Muscle layer of duodenum (tissue), 2 donors: ENCODE data around the gene CCL8.

Experiments used
- H3K27ac ChIP-seq: one replicate; pipeline ENCODE4 v1.7.0; 2013; ENCODE audit warnings: mild to moderate bottlenecking, low read length
- H3K27me3 ChIP-seq: one replicate; pipeline ENCODE4 v1.7.0; 2013; ENCODE audit warnings: low read depth, mild to moderate bottlenecking, control low read depth, low read length
- H3K36me3 ChIP-seq, 2 donors: one replicate each; pipeline ENCODE4 v1.7.0; 2013; ENCODE audit warnings: low read length in 2 of 2, control low read depth in 1 of 2, mild to moderate bottlenecking in 1 of 2; ENCODE audit not compliant: insufficient read depth in 2 of 2, control insufficient read depth in 1 of 2
- H3K4me1 ChIP-seq, 2 donors: one replicate each; pipeline ENCODE4 v1.7.0; 2013; ENCODE audit warnings: low read length in 2 of 2, mild to moderate bottlenecking in 2 of 2, control low read depth in 1 of 2, moderate library complexity in 1 of 2; ENCODE audit not compliant: insufficient read depth in 2 of 2, control insufficient read depth in 1 of 2
- H3K4me3 ChIP-seq, 2 donors: one replicate each; pipeline ENCODE4 v1.7.0; 2013; ENCODE audit warnings: low read length in 2 of 2, low read depth in 1 of 2, mild to moderate bottlenecking in 1 of 2
- H3K9me3 ChIP-seq, 2 donors: one replicate each; pipeline ENCODE4 v1.7.0; 2013; ENCODE audit warnings: low read length in 2 of 2, control low read depth in 1 of 2, mild to moderate bottlenecking in 1 of 2; ENCODE audit not compliant: control insufficient read depth in 1 of 2
- donor health status: healthy.

The CCL8 gene

GRCh38 chr17:34319039-34319483 is at the start of gene CCL8:
Gene CCL8, plus strand, starts transcription at chr17:34319435. Its CDS starts 67 bp downstream, at chr17:34319502.
- no peaks in the 10 kb centered on the region for H3K27me3 ChIP-seq
- peaks cover 0 to 6% of the 10 kb centered on the region in 2 donors for H3K4me1 ChIP-seq
- no peaks in the 10 kb centered on the region for H3K36me3 ChIP-seq
- no peaks in the 10 kb centered on the region for H3K9me3 ChIP-seq
- no peak within 1 kb of the TSS for H3K4me3 ChIP-seq
- H3K27ac ChIP-seq = peak within 1 kb of the TSS; percentile 3

GRCh38 chr17:34269969-34270368 is 49.3 kb upstream of the CCL8 start, which contains the start of gene CCL7:
Gene CCL7, plus strand, starts transcription at chr17:34270221. Its CDS starts 70 bp downstream, at chr17:34270291.
- no peaks in the 10 kb centered on the region for H3K4me1 ChIP-seq
- no peaks in the 10 kb centered on the region for H3K9me3 ChIP-seq
- H3K27me3 ChIP-seq = no peaks in the 10 kb centered on the region
- no peak within 1 kb of the TSS for H3K27ac ChIP-seq
- H3K36me3 ChIP-seq = no peaks in the 10 kb centered on the region
- H3K4me3 ChIP-seq = no peak within 1 kb of the TSS

GRCh38 chr17:34275881-34276280 is 43.4 kb upstream of the CCL8 start:
- Histone ChIP-seq H3K4me1 (no peaks in the 10 kb centered on the region), H3K27me3 (no peaks in the 10 kb centered on the region), H3K4me3 (no peak overlapping the region), H3K36me3 (no peaks in the 10 kb centered on the region), H3K27ac (no peak overlapping the region), H3K9me3 (no peaks in the 10 kb centered on the region)

- no peaks in the 10 kb centered on the region for H3K9me3 ChIP-seq
- H3K4me1 ChIP-seq = no peaks in the 10 kb centered on the region
- H3K4me3 ChIP-seq = no peak overlapping the region
- no peaks in the 10 kb centered on the region for H3K36me3 ChIP-seq
- no peak overlapping the region for H3K27ac ChIP-seq
- H3K27me3 ChIP-seq = no peaks in the 10 kb centered on the region
Measured at GRCh38 chr17:34276826-34277225, 42.4 kb upstream of the CCL8 start.

- H3K27ac ChIP-seq = no peak overlapping the region
- H3K36me3 ChIP-seq = no peaks in the 10 kb centered on the region
- H3K4me3 ChIP-seq = no peak overlapping the region
Measured at GRCh38 chr17:34283571-34283970, 35.7 kb upstream of the CCL8 start.

GRCh38 chr17:34285286-34285792 is 33.9 kb upstream of the CCL8 start, which contains the start of gene CCL11:
Gene CCL11, plus strand, starts transcription at chr17:34285742. Its CDS starts 67 bp downstream, at chr17:34285809.
- no peaks in the 10 kb centered on the region for H3K4me1 ChIP-seq
- H3K27me3 ChIP-seq = no peaks in the 10 kb centered on the region
- no peaks in the 10 kb centered on the region for H3K36me3 ChIP-seq
- H3K4me3 ChIP-seq = peak within 1 kb of the TSS; percentile 16 to 32
- H3K9me3 ChIP-seq = peaks cover 0 to 2% of the 10 kb centered on the region in 2 donors
- no peak within 1 kb of the TSS for H3K27ac ChIP-seq

More at GRCh38 chr17:34283571-34283970, 35.7 kb upstream of the CCL8 start:
- no peaks in the 10 kb centered on the region for H3K27me3 ChIP-seq
- peaks cover 0 to 2% of the 10 kb centered on the region in 2 donors for H3K9me3 ChIP-seq
- H3K4me1 ChIP-seq = no peaks in the 10 kb centered on the region

GRCh38 chr17:34287875-34288274 is 31.4 kb upstream of the CCL8 start:
- no peak overlapping the region for H3K4me3 ChIP-seq
- no peaks in the 10 kb centered on the region for H3K36me3 ChIP-seq
- no peaks in the 10 kb centered on the region for H3K4me1 ChIP-seq
- H3K27ac ChIP-seq = no peak overlapping the region
- H3K9me3 ChIP-seq = no peaks in the 10 kb centered on the region
- no peaks in the 10 kb centered on the region for H3K27me3 ChIP-seq

GRCh38 chr17:34290586-34290985 is 28.6 kb upstream of the CCL8 start:
- Histone ChIP-seq H3K4me3 (no peak overlapping the region), H3K27me3 (no peaks in the 10 kb centered on the region), H3K36me3 (no peaks in the 10 kb centered on the region), H3K4me1 (no peaks in the 10 kb centered on the region), H3K27ac (no peak overlapping the region), H3K9me3 (no peaks in the 10 kb centered on the region)

- no peak overlapping the region for H3K27ac ChIP-seq
Measured at GRCh38 chr17:34291721-34292348, 27.4 kb upstream of the CCL8 start.

GRCh38 chr17:34299027-34299426 is 20.2 kb upstream of the CCL8 start:
- H3K27me3 ChIP-seq = no peaks in the 10 kb centered on the region
- H3K9me3 ChIP-seq = no peaks in the 10 kb centered on the region
- H3K4me1 ChIP-seq = peaks cover 4 to 10% of the 10 kb centered on the region in 2 donors
- H3K36me3 ChIP-seq = no peaks in the 10 kb centered on the region
- no peak overlapping the region for H3K4me3 ChIP-seq
- H3K27ac ChIP-seq = no peak overlapping the region

More at GRCh38 chr17:34291721-34292348, 27.4 kb upstream of the CCL8 start:
- Histone ChIP-seq H3K36me3 (no peaks in the 10 kb centered on the region), H3K9me3 (no peaks in the 10 kb centered on the region), H3K27me3 (no peaks in the 10 kb centered on the region), H3K4me3 (no peak overlapping the region), H3K4me1 (no peaks in the 10 kb centered on the region)

- Histone ChIP-seq H3K27ac (no peak overlapping the region), H3K27me3 (no peaks in the 10 kb centered on the region), H3K9me3 (no peaks in the 10 kb centered on the region), H3K4me3 (no peak overlapping the region), H3K4me1 (peaks cover 4 to 10% of the 10 kb centered on the region in 2 donors), H3K36me3 (no peaks in the 10 kb centered on the region)
Measured at GRCh38 chr17:34299956-34300577, 19.2 kb upstream of the CCL8 start.
